ENCODE measurements around the gene ANKRD33.

Gene ANKRD33

GRCh38 chr12:51904951-51905470, 17.1 kb downstream of the ANKRD33 start:
- DNase-seq (ENCODE audit: low spot score): peak; percentile 78

DNA sequence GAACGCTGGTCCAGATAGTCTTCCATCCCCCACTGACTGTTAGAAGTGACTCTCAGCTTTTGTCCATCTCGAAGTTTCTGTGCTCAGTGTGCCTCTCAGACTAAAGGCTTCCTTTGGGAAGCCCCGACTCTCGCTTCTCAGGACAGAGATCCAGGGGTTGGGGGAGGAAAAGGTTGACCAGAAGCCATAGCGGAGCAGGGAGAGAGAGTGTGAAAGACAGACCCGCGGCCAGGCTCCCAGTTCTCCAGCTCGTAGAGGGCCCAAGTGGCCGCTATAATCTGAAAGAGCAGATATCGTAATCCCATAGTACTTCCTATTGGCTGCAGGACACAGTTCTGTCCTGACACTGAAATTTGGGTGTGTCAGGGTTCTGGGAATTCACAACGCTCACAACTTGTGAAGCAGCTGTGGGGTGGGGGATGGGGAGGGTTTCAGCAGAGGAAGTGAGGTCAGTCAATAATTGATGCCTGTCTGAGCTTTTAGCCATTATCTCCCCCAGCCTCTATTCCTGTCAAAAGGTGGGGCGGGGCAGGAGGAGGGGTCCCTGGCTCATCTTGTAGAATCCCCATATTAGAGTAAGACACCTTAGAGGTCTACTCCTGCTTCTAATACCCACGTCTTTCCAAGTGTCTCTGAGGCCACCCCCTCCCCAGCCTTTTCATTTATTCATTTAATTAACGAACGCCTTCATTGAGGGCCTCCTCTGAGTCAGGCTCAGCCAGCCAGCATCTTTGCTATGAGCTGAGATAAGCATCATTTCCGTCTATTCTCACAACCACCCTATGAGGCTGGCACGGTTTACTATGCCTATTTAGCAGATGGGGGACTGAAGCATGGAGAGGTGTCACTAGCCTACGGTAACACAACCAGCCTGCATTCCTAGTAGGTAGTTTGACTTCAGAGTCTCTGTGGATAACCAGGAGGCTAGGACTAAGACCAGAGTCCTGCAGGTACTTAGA, 17.8 kb downstream of the ANKRD33 start:
- peak; percentile 69 for DNase-seq (ENCODE audit: low spot score)

DNA sequence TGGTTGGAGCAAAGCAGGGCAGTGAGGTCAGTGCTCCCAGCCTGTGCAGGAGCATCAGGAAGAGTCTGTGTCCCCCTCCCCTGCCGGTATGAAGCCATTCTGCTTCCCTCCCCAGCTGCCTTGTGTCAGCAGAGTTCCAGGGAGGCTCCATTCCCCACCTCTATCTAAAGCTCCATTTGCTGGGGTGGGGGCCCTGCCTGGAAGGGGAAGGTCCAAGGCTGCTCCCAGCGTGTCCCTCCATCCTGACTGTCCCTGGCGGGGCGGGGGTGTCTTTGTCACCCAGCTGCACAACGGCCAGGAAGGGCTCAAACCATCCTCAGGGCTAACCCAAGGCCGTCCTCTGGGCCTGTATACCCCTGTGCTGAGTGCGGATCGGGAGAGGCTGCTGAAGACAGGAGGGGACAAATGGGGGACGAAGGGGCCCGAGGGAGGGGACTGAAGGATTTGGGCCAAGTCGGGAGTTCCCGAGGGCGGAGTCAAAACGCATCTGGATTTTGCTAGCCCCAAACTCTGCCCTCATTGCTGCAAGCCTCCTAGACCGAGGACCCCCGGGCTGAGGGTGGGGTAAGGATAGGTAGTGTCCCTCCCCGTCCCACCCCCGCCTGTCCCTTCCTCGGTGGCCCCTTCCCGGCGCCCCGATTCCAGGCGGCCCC, 18.7 kb downstream of the ANKRD33 start:
- no peak for DNase-seq (ENCODE audit: low spot score)

DNA sequence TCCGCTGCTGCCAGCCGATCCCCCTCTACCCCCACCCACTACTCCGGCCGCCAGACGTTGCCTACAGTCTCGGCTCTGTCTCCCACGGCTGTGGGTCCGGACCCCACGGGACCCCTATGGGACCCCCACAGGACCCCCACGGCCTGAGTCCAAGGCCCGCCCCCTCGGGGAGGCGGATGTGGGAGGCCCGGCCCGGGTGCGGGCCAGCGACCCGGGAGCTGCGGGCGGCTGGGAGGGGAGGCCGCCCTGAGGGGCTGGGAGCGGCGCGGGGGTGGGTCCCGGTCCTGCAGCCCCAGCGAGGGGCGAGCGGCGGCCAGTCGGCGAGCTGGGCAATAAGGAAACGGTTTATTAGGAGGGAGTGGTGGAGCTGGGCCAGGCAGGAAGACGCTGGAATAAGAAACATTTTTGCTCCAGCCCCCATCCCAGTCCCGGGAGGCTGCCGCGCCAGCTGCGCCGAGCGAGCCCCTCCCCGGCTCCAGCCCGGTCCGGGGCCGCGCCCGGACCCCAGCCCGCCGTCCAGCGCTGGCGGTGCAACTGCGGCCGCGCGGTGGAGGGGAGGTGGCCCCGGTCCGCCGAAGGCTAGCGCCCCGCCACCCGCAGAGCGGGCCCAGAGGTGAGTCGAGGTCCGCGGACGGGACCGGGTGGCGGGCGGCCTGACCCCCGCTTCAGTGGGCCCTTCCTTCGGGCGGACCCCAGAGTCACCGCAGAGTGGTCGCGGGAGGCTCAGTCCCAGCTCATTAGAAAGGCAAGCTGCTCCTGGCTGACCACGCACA, 19.4 kb downstream of the ANKRD33 start, which contains the start of gene ACVRL1:
ACVRL1 (plus strand) TSS at position 422 of the 773 bp plus-strand sequence. CDS start 4,971 bp downstream, outside the sequence.
- peak; percentile 43 for DNase-seq (ENCODE audit: low spot score)

DNA sequence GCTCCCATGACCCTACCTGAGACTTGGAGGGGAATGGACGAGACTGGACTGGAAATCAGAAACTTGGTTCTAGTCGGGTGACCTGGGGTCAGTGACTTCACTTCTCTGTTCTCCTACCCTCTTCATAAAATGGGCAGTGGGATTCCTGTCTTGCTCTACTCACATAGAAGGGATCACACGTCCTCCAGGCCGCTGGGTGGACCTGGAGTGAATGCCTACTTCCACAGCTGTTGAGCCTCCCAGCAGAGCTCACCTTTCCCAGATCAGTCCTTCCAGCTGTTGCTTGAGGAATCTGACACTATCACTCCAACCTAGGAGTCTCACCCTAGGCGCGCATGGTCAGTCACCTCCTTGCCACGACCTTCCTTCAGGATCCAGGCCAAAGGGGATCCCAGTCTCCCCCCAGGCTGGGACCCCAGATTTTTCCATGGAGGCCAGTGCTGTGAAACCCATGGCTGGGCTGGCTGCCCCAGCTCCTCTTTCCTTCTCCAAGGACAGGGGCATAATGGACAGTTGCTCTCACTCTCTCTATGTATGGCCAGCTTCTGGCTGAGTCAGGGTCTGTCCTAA, 20.0 kb downstream of the ANKRD33 start:
- no peak for DNase-seq (ENCODE audit: low spot score)

DNA sequence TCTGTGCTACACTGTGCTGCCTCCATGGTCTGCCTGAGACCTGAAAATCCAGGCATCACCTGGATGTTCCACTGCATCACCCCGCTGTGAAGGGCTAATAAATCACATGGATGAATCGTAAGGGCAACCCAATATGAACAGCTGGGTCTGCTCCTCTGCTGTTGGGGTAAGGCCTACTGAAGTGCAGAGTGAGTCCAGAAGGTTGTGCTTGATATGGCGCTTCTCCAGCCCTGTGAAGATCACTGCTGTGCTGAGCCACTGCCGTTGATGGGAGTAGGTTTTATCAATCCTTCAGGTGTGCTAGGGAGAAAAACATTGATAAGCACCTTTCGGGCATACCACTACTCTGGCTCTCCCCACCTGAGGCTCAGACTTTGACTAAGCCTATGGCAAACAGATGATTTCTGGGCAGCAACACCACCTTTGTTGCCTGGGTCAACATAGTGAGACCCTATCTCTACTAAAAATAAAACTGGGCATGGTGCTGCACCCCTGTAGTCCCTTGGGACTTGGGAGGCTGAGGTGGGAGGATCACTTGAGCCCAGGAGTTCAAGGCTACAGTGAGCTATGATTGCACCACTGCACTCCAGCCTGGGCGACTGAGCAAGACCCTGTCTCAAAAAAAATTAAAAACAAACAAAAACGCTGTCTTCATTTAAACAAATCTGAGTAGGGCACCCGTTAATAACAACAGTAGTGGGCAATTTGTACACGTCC, 21.1 kb downstream of the ANKRD33 start:
- DNase-seq (ENCODE audit: low spot score): no peak

DNA sequence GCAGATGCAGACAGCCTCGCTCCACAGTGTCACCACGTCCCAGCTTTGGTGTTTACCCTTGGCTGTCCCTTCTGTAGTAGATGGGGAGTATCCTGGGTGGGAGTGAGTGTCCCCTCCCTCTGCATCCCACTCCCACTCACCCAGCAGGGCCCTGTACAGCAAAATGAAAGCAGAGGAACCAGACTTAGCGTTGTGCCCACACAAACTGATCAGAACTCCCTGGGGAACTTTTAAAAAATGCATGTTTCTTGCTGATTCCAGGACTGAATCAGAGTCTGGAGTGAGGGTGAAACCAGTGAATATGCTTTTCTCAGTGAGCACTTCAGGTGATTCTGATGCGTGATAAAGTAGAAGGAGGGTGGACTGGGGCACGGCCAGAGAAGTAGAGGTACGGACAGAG, 22.3 kb downstream of the ANKRD33 start:
- no peak for DNase-seq (ENCODE audit: low spot score)

DNA sequence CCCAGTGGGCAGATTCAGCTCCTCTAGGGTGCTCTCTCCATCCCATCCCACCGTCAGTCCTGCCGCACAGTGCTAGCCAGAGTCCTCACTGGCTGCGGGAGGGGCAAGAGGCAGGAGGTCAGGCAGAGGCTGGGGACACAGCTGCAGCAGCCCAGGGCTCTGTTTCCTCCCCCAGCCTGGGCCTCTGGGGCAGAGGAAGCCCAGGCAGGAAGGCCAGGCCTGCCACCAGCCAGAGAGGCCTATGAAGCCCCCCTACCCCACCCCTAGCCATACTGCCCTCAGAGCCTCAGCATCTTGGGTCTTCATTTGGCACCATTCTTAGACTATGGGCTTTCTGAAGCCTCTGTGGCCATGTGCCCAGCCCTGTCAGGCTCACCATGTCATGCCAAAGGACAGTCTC, 22.8 kb downstream of the ANKRD33 start:
- DNase-seq (ENCODE audit: low spot score): no peak

- DNase-seq (ENCODE audit: low spot score): no peak
These were observed 23.4 kb downstream of the ANKRD33 start for GRCh38 chr12:51911307-51911706.

DNA sequence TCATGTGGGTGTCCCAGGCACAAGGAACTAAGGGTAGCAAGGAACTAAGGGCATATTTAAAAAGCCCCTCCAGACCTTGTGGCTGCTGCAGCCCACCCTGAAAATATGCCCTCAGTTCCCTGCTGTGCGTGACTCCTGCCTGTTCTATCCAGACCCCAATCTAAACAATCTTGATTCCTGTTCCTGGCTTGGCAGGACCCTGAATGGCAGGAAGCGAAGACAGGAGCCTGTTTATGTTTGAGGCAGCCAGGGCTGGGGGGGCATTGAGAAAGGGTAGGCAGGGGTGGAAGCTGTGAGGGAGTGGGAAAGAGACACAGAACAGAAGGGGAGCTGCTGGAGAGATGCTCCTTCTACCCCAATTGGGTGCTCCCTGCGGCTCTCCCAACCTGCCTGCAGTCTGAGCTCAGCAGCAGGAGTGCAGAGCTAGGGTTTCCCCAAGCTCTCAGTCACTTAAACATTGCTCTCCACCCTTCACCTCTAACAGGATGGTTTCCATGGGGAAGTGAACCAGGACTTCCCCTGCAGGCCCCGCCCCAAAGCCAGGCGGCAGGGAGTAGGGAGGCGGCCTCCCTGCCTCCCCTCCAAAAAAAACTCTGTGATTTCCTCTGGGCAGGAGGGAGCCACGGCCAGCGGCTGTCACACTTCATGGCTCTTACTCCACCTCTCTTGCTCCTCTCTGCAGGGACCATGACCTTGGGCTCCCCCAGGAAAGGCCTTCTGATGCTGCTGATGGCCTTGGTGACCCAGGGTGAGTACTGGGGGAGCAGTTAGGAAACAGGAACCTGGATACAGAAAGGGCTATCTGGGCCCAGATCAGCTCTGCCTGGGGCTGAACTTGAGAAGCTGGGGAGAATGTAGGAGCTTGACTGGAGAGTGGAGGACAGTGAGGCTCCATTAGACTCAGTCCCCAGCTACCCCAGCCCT, 24.1 kb downstream of the ANKRD33 start:
- DNase-seq (ENCODE audit: low spot score): no peak

- DNase-seq (ENCODE audit: low spot score): no peak
These were observed 25.4 kb downstream of the ANKRD33 start for GRCh38 chr12:51913071-51914033.

DNA sequence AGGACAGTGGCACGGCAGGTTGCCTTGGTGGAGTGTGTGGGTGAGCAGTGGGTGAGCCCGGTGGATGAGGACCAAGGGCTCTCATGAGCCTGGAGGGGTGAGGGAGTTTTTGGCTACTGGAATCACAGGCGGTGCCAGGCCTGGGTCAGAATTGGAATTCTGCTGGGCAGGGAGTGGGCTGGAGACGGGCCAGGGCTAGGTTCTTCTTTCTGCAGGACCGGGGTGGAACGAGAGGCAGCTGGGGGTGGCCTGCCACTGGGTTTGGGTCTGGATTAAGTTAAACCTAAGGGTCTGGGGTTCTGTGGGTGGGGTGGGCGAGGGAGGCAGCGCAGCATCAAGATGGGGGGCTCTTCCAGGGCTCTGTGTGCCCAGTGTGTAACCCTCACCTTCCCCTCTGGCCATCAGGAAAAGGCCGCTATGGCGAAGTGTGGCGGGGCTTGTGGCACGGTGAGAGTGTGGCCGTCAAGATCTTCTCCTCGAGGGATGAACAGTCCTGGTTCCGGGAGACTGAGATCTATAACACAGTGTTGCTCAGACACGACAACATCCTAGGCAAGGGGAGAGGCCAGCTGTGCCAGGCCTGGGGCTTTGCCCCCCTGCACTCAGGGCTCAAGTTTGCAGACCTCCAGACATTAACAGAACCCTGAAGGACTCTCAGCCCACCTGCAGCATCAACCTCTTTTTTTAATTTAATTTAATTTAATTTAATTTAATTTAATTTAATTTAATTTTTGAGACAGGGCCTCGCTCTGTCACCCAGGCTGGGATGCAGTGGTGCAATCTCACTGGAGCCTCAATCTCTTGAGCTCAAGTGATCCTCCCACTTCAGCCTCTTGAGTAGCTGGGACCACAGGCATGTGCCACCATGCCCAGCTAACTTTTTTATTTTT, 26.4 kb downstream of the ANKRD33 start:
- no peak for DNase-seq (ENCODE audit: low spot score)

DNA sequence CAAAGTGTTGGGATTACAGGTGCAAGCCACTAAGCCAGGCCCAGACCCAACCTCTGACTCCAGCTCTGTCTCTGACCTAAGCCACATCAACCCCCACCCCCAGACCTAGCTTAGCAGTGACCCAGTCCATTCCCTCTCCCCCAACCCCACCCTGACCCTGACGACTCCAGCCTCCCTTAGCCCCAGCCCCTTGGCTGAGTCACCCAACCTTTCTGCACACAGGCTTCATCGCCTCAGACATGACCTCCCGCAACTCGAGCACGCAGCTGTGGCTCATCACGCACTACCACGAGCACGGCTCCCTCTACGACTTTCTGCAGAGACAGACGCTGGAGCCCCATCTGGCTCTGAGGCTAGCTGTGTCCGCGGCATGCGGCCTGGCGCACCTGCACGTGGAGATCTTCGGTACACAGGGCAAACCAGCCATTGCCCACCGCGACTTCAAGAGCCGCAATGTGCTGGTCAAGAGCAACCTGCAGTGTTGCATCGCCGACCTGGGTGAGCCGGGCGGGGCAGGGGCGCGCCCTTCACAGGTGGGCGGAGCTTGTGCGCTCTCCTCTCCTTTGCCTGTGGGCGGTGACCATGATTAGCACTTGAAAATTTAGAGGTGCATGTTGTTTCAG, 27.2 kb downstream of the ANKRD33 start:
- DNase-seq (ENCODE audit: low spot score): no peak

DNA sequence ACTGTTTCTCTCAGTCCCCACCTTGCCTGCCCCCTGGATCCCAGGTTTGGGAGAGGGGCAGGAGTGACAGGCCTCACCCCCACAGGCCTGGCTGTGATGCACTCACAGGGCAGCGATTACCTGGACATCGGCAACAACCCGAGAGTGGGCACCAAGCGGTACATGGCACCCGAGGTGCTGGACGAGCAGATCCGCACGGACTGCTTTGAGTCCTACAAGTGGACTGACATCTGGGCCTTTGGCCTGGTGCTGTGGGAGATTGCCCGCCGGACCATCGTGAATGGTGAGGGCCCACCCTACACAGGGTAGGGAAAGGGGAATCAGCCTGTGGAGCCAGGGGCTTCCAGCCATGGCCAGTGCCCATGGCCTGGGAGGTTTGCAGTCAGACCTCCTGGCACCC, 28.0 kb downstream of the ANKRD33 start:
- no peak for DNase-seq (ENCODE audit: low spot score)

DNA sequence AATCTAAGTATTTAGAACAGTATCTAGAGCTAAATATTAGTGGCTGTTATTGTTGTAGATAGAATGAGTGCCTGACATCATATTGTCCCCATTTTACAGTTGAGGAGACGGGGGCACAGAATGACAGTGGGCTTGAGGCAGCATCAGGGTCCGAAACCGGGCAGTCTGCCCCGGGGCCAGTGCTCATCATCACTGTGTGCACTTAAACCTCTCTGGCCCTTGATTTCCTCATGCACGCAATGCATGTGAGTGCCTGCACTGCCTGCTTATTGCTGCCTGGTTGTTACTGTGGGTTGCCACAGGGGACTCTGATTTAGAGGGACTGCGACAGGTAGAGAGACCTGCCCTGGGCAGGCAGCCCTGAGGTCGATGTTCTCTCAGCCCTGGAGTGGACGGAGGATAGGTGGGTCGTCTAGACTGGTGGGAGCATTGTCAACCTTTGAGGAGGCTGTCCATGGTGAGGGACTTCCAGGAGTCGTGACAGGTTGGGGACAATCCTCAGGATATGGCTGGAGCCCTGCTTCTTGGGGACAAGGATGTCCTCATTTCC, 29.2 kb downstream of the ANKRD33 start:
- no peak for DNase-seq (ENCODE audit: low spot score)

DNA sequence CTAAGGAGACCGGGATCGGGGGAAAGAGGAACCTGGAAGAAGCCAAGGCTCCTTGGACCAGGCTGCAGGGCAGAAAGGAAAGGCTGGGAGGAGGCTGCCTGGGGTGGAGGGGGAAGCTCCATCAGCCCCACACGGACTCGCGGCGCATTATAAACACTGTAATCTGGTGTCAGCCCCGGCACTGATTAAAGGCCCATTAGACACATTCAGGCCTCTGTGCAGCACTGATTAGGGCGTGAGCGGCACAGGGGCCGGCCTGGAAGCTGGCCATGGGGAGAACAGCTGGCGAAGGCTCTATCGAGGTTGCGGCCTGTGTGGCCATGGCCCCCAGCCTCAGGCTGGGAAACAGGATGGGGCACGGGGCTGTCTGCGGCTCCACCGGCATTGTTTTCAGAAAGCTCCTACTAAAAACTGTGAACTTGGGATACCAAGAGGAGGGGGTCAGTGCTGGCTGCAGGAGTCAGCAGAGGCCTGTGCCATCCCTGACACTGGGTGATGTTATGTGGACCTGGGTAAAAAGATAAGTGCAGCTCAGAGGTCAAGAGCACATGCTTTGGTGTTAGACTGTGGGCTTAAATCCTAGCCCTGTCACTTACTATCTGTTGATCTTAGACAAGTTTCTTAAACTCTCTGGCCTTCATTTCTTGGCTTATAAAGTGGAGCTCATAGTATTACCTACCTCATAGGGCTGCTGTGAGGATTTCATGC, 30.0 kb downstream of the ANKRD33 start:
- DNase-seq (ENCODE audit: low spot score): no peak

All from AG08395 (cell line).